ENCODE data around the gene RPIA.
"Not testable (repeated sequence)": the region's sequence is repeated elsewhere in the genome, so short reads cannot be mapped to it uniquely, and the experiment has no call there.

The RPIA gene

DNA sequence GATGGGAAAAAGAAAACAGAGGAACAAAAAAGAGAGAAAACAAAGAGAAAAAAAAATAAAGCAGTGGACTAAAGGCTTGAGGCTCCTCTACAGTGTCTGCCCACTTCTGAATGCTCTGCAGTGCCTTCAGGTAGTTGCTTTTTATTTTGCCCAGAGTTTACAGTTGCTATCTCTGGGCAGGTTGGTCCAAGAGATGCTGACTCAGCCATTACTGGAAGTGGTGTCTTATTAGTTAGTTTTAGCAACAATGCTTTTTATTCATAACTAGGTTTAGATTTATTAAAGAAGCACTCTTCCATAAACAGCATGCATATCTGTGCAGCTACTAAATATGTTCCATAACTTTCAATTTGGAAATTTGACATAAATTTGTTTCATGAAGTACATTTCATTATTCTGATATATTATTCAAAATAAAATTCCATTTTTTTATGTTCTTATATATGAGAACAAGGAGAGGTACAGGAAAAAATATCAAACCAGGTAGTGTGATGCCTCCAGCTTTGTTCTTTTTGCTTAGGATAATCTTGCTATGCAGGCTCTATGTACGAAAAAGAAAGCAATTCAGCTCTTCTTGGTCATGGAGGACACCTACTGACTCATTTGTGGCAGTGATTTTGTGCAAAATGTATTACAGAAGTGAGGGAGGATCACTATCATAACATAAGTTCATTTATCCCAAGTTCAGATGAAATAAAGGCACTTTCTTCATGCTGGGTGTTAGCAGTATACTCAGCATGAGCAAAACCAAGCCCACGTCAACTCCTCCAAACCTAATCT lies 69.5 kb downstream of the RPIA start:
- no peak for DNase-seq
- TF ChIP-seq, protein P1, sequence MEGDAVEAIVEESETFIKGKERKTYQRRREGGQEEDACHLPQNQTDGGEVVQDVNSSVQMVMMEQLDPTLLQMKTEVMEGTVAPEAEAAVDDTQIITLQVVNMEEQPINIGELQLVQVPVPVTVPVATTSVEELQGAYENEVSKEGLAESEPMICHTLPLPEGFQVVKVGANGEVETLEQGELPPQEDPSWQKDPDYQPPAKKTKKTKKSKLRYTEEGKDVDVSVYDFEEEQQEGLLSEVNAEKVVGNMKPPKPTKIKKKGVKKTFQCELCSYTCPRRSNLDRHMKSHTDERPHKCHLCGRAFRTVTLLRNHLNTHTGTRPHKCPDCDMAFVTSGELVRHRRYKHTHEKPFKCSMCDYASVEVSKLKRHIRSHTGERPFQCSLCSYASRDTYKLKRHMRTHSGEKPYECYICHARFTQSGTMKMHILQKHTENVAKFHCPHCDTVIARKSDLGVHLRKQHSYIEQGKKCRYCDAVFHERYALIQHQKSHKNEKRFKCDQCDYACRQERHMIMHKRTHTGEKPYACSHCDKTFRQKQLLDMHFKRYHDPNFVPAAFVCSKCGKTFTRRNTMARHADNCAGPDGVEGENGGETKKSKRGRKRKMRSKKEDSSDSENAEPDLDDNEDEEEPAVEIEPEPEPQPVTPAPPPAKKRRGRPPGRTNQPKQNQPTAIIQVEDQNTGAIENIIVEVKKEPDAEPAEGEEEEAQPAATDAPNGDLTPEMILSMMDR (IDR thresholded peaks at IDR 0.05; ENCODE audit: low read depth, low read length, missing control alignments) = no peak
- no peaks in the 10 kb centered on the region for H3K36me3 ChIP-seq (replicated peaks)
- H3K27ac ChIP-seq = no peak overlapping the region
- peaks cover 3% of the 10 kb centered on the region for H3K27me3 ChIP-seq (replicated peaks)
- in situ Hi-C loops (cut with HindIII; ENCODE audit: low pct_ligation_motif_present, low sequenced_read_pairs) = no loop called here
- H3K4me3 ChIP-seq (ENCODE audit: low read depth, low read length) = no peak overlapping the region

DNA sequence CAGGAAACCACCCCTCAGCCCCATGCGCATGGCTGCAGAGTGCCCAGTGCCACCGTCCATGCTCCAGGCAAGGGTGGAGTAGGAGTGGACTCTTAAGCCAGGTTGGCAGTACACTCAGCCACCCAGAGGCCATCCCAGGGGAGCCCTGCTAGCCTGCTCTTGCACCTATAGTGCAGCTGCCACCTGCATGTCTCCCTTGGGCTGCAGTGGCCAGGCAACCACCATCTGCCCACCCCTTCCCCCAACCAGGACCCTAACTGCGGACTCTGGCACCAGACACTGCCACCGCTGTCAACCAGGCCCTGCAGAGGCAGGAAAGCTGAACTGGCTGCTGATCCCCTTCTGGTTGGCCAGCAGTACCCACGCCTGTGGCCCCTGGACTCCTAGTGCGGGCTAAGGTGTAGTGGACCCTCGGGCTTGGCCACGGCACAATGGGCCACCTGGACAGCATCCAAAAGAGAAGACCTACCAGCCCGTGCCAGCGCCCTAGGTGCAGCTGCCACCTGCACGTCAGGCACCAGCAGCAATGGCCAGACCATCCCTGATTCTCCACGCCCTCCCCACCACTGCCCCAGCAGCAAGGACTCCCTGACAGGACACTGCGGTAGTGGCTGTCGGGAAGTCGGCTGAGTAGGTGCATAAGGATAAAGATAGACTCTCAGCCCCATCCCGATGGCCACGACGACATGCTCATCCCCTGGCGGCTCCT lies 72.8 kb downstream of the RPIA start:
- in situ Hi-C loops (cut with HindIII; ENCODE audit: low pct_ligation_motif_present, low sequenced_read_pairs) = no loop called here
- Histone ChIP-seq H3K36me3 (replicated peaks) (no peaks in the 10 kb centered on the region), H3K27me3 (replicated peaks) (peaks cover 3% of the 10 kb centered on the region), H3K27ac (no peak overlapping the region), H3K4me3 (ENCODE audit: low read depth, low read length) (no peak overlapping the region)
- TF ChIP-seq, protein P1 (IDR thresholded peaks at IDR 0.05; ENCODE audit: low read depth, low read length, missing control alignments) = no peak
- DNase-seq = no peak

DNA sequence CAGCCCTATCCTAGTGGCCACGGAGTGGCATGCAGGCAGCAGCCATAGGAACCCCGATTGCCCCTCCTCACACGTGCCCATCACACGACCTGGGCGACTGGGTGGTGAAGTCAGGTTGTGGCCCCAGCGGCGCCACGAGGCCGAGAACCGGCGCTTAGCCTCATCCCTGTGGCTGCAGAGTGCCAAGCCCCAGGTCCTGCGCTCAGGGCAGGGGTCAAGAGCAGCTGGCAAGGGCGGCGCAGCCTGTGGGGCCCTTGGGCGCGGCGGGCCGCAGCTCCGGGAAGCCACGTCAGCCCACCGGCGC lies 73.3 kb downstream of the RPIA start:
- in situ Hi-C loops (cut with HindIII; ENCODE audit: low pct_ligation_motif_present, low sequenced_read_pairs) = no loop called here
- H3K4me3 ChIP-seq (ENCODE audit: low read depth, low read length) = no peak overlapping the region
- no peak for DNase-seq
- TF ChIP-seq, protein P1 (IDR thresholded peaks at IDR 0.05; ENCODE audit: low read depth, low read length, missing control alignments) = no peak
- H3K36me3 ChIP-seq (replicated peaks) = no peaks in the 10 kb centered on the region
- no peak overlapping the region for H3K27ac ChIP-seq
- H3K27me3 ChIP-seq (replicated peaks) = peaks cover 3% of the 10 kb centered on the region

DNA sequence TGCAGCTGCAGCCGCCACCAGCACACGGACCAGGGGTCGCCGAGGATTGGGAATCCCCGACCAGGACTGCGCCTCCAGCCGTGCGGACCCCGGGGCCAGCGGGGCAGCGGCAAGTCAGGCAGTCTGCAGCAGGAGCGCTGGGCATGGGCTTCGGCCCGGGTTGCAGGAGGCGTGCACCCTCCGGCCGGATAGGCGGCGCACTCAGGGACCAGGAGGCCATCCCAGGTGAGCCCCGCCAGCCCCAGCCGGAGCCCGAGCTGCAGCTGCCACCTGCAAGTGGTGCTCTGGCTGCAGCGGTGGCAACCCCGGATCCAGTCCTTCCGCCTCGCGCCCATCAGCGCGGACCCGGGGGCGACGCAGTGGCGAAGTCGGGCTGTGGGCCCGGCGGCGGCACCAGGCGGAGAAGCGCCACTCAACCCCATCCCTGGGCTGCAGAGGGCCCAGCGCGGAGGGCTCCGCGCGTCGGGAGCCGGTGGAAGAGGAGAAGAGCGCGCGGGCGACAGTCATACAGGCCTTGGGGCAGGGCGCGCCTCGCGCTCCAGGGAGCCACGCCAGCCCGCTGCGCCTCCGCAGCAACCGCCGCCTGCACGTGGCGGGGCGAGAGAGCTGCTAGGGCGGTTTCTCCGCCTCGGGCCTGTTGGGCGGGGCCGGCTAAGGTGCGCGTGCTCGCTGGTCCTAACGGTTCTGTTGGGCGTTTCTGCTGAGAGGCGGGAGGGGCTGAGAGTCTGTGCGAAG lies 73.8 kb downstream of the RPIA start:
- peaks cover 3% of the 10 kb centered on the region for H3K27me3 ChIP-seq (replicated peaks)
- TF ChIP-seq, protein P1 (IDR thresholded peaks at IDR 0.05; ENCODE audit: low read depth, low read length, missing control alignments) = no peak
- no peak overlapping the region for H3K27ac ChIP-seq
- in situ Hi-C loops (cut with HindIII; ENCODE audit: low pct_ligation_motif_present, low sequenced_read_pairs) = no loop called here
- H3K4me3 ChIP-seq (ENCODE audit: low read depth, low read length) = peak overlapping the region; percentile 17
- H3K36me3 ChIP-seq (replicated peaks) = no peaks in the 10 kb centered on the region
- DNase-seq = no peak

DNA sequence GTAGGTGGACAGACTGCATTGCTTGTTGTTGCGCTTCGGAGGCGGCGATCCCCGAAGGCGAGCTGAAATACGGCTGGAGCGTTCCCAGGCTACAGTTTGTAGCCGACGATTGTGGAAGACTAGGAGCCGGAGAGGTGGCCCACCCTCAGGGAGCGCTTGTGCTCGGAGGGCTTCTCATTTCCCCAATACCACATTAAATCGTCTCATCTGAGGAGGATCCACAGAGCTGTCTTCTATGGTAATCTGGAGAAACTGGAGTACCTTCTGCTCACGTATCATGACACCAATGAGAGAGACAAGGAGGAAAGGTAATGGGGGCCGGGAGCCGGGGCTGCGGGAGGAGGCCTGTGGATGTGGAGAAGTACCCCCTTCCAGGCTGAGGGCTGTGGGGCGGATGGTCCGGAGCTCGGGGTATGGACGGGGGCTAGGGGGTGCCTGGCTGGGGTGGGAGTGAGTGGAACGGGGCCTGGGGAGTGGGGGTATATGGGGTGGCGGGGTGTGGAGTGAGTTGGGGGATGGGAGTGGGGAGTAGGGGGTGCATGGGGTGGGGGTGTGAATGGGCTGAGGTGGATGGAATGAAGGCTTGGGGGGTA lies 74.5 kb downstream of the RPIA start:
- H3K36me3 ChIP-seq (replicated peaks); DNase-seq; H3K27ac ChIP-seq; in situ Hi-C loops (cut with HindIII; ENCODE audit: low pct_ligation_motif_present, low sequenced_read_pairs); H3K27me3 ChIP-seq (replicated peaks): not testable (repeated sequence)
- H3K4me3 ChIP-seq (ENCODE audit: low read depth, low read length) = peak overlapping the region; percentile 17

DNA sequence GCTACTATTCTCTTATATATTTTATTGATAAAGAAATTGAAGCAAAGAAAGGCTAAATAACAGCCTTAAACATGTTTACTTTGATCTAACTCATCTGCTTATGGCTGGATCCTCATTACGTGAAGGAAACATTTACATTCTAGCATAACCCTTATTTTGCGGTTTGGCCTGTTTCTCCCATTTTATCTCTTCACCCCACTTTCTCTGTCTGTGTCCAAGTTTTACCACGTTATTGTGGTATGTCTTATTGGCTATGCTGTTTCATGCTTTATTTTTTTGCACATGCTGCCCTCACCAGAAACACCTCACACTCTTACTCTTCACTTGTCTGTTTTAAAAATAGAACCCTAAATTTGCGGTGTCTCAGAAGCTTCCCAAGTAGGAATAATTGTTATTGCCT lies 78.5 kb downstream of the RPIA start:
- TF ChIP-seq, protein P1 (IDR thresholded peaks at IDR 0.05; ENCODE audit: low read depth, low read length, missing control alignments) = no peak
- no peaks in the 10 kb centered on the region for H3K36me3 ChIP-seq (replicated peaks)
- no peak overlapping the region for H3K4me3 ChIP-seq (ENCODE audit: low read depth, low read length)
- in situ Hi-C loops (cut with HindIII; ENCODE audit: low pct_ligation_motif_present, low sequenced_read_pairs) = no loop called here
- H3K27me3 ChIP-seq (replicated peaks) = peaks cover 3% of the 10 kb centered on the region
- no peak overlapping the region for H3K27ac ChIP-seq
- no peak for DNase-seq

DNA sequence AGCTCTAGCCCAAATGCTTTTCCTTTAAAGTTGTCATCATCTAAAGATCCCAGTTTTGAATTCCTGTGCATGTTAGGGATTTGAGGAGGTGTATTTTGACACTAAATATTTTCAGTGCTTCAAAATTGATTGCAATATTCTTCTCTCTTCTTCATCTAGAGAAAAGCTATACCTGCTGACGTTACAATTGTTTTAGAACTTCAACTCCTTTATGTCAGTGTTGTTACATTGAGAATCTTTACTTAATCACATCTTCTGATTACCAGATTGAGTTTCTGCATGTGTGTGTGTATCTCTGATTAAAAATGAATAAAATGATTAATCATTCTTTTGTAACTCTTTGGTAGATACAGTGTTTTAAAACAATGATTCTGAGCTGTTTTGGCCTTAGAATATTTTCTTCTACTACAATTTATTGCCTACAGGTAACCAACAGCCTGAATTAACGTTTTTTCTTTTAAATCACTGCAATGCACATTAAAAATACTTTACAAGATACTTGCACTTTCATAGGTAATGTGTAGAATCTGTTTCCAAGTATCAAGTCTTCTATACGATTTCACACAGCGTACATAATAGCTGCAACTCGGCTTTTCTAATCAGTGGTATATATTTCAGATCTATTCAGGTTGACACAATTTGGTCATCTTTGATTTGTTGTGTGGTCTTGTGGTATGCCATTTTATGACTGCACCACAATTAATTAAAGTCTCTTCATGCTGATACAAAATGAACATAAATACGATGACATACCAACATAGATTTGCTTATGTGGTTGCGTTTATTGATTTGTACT lies 82.0 kb downstream of the RPIA start:
- DNase-seq; in situ Hi-C loops (cut with HindIII; ENCODE audit: low pct_ligation_motif_present, low sequenced_read_pairs); H3K27me3 ChIP-seq (replicated peaks); H3K4me3 ChIP-seq (ENCODE audit: low read depth, low read length); H3K27ac ChIP-seq; H3K36me3 ChIP-seq (replicated peaks): not testable (repeated sequence)

DNA sequence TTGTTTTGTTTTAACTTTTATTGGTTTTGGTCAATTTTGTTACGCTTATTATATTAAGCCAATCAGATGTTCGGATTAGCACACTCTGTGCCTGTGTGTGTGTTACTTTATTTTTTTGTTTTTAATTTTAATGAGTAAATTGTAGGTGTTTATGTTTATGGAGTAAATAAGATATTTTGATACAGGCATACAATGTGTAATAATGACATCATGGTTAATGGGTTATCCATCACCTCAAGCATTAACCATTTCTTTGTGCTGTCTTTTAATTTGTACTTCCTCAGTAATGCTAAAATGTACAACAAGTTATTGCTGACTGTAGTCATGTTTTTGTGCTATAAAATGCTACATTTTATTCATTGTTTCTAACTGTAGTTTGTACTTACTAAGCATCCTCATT lies 97.7 kb downstream of the RPIA start:
- in situ Hi-C loops (cut with HindIII; ENCODE audit: low pct_ligation_motif_present, low sequenced_read_pairs); H3K36me3 ChIP-seq (replicated peaks); H3K27ac ChIP-seq: not testable (repeated sequence)

More for the DNA sequence above, 97.7 kb downstream of the RPIA start:
- H3K4me3 ChIP-seq (ENCODE audit: low read depth, low read length); DNase-seq; H3K27me3 ChIP-seq (replicated peaks): not testable (repeated sequence)

Measured in brain microvascular endothelial cell (primary cell).